ENCODE measurements around the gene FOXP1.

FOXP1 gene

DNA sequence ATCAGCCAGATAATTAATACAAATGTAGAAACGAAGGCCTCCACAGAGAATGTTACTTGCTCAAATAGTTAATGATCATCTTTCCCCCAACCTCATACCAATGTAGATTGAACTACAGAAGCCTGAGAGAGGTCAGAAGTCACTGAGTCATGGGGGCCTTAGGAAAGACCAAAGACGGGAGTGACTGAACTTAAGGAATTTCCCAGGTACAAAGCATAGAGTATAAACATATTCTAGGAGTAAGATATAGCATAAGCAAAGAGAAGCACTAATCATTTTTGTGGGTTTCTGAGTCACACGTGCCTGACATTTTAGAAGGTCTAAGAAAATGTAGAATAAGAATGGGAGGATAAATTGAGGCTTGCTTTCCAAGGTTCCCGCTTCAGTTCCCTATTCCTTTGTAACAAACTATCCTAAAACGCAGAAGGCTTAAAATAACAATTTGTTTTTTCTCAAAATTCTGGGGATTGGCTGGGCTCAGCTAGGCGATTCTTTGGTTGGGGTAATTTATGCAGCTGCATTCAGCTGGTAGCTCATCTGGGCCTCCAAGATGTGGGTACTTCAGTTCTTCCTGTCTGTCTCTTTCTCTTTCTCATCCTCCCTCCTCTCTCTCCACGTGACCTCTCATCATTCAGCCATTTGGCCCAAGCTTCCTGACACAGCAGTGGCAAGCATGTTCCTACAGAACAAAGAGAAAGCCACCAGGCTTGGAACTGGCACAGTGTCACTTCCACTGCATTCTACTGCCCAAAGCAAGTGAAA, 422.6 kb downstream of the FOXP1 start:
- peak; percentile 35 for DNase-seq

DNA sequence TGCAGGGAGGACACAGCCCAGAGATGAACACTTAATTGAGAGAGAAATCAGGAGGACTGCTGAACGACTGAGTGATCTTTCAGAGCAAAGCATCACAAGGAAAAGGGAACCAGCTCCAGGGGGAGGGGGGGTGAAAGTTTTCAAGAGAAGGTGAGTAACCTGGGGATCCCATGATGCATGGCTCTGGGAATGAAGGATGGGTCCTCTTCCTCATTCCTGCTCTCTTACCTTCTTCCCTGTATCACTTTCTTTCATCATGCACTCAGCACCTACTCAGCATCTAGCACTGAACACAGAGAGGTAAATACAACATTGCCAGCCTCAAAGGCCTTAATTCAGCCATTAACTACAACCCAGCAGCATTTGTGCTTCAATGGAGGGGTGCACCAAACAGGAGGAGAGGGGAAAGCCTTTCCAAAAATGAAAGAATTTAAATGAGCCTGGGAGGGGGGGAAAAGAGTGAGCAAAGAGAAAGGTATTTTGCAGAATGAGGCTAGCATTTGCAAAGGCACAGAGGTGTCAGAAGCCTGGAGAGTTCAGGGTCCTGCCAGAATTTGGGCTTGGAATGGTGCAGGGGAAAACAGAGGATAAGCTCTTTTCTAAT, 427.4 kb downstream of the FOXP1 start:
- no peak for DNase-seq

GRCh38 chr3:71154846-71155245, 428.7 kb downstream of the FOXP1 start:
- DNase-seq, result no peak

DNA sequence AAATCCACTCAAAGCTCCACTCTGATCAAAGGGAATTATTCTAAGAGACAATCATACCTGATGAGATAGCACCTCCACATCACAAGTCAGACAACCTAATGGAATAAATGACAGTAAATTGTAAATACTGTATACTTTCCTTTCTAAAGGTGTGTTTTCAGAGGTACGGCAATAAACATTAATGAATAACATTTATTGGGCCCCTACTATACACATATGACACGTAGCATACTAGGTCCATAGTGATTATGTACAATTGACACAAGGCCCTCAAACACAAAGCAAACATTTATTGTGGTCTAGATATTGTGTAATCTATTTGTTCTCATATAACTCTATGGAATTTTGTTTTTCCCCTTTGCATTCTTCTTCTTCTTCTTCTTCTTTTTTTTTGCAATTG, 429.8 kb downstream of the FOXP1 start:
- peak; percentile 23 for DNase-seq

DNA sequence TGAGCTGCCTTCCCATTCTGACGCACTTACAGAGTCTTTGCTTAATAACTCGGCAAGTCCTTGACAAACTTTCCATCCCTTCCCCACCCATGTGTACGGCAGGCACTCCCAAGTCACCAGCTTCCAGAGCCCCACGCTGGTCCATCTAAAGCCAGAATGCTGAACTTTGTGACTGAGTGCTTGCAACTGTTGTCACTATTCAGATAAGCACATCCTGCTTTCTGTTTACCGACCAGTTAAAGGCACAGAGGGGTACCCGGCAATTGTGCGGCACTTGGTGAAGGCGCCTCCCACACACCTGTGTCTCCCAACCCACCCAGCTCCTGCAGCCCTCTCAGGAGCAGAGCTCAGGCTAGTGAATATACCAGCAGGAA, 430.6 kb downstream of the FOXP1 start:
- peak; percentile 94 for DNase-seq

- DNase-seq, result peak; percentile 12
These were observed 431.3 kb downstream of the FOXP1 start for GRCh38 chr3:71152039-71152891.

- DNase-seq, result peak; percentile 19
These were observed 433.3 kb downstream of the FOXP1 start for GRCh38 chr3:71149959-71150954.

GRCh38 chr3:71148455-71149060, 435.0 kb downstream of the FOXP1 start:
- no peak for DNase-seq

- DNase-seq, result peak; percentile 72
These were observed 436.9 kb downstream of the FOXP1 start for GRCh38 chr3:71146673-71147072.

GRCh38 chr3:71145954-71146353, 437.6 kb downstream of the FOXP1 start:
- peak; percentile 34 for DNase-seq

DNA sequence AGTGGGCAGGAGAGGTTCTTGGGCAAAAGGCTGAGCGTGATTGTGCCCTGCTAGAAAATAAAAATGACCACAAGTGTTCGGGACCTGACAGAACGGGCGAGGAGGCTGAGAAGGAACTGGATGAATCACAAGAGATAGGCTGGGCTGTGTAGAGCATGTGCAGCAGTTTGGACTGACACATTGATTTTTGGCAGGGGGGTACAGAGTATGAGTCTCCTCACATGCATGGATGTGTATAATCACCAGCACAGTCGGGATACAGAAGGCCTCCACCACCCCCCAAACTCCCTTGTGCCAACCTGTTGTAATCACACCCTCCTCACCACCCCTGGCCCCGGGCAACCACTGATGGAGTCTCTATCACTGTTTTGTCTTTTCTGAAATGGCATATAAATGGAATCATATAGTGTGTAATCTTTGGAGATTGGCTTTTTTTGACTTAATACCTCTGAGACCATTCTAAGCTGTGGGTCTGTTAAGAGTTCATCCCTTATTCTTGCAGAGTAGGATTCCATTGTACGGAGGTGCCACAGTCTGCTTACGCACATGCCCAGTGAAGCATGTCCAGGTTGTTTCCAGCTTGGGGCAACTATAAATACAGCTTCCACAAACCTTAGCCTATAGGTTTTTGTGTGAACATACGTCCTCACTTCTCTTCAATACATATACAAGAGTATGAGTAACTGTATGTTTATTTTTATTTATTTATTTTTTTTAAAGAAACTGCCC, 438.8 kb downstream of the FOXP1 start:
- no peak for DNase-seq

GRCh38 chr3:71143493-71143892, 440.0 kb downstream of the FOXP1 start:
- DNase-seq, result no peak

DNA sequence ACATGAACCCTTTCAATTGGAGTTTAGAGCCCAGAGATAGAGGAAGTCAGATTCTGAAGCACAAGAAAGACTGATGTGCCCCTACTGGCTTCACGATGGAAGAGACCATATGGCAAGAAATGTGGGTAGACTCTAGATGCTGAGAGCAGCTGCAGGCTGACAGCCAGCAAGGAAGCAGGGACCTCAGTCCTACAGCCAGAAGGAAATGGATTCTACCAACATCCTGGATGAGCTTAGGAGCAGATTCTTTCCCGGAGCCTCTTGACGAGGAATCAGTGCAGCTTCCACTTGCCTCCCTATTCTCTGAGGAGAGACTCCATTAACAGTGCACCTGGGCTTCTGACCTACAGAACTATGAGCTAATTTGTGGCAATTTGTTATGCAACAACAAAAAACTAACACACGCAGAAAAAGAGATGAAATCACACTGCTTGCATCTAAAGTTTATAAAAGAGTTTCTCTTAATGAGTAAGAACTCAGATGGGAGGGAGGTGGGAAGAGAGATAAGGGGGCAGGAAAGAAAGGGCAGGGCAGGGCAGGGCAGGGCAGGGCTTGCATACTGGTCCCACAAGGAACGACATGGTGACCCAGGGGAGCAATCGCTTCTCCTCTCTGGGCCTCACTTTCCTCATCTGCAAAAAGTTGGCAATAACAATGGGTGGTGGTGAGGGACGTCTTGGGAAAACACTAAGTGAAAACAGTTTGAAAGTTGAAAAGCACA, 440.9 kb downstream of the FOXP1 start:
- peak; percentile 70 for DNase-seq

- DNase-seq, result no peak
These were observed 443.1 kb downstream of the FOXP1 start for GRCh38 chr3:71140477-71140876.

DNA sequence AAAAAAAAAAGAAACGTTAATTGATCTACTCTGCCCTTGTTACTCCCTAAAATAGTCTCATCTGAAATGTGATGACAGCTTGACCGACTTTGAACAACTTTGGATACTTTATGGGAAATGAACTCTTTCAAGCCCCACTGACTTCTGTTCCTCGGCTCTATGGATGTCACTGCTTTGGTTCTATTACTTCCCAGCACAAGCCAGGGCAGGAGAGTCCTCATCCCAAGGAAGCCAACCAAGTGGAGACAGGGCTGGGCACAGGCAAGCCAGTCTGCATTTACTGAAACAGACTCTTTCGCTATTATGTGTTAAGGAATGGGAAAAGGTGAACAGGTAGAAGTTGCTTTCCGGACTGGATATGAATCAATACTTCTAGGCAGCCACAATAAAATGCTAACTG, 444.0 kb downstream of the FOXP1 start:
- no peak for DNase-seq

- peak; percentile 28 for DNase-seq
These were observed 445.1 kb downstream of the FOXP1 start for GRCh38 chr3:71138410-71138809.

GRCh38 chr3:71136276-71136675, 447.3 kb downstream of the FOXP1 start:
- peak; percentile 46 for DNase-seq

GRCh38 chr3:71135373-71136088, 448.0 kb downstream of the FOXP1 start:
- DNase-seq, result no peak

- no peak for DNase-seq
These were observed 449.0 kb downstream of the FOXP1 start for GRCh38 chr3:71134521-71134920.

GRCh38 chr3:71133865-71134264, 449.7 kb downstream of the FOXP1 start:
- DNase-seq, result peak; percentile 56

Data from NCI-H69 (cell line).